ENCODE results near the gene OBP2B. TPM values are rescaled to one million over a fixed set of nuclear protein-coding genes. Genes with fewer than 3 reads are reported as not detected.

OBP2B gene
- polyA plus RNA-seq, 1 donor (not counting 4 experiments of a cell fraction or from before 2014, with no cell fraction given), result not detected

GRCh38 chr9:133165452-133165730 is 43.7 kb downstream of the OBP2B start:
- dilution Hi-C loops (cut with MboI; ENCODE audit: extremely low pct_ligation_motif_present, low sequenced_read_pairs), result no loop called here
- TF ChIP-seq EZH2 (IDR thresholded peaks at IDR 0.05; ENCODE audit: low read length), result no peak
- TF ChIP-seq, protein P1, sequence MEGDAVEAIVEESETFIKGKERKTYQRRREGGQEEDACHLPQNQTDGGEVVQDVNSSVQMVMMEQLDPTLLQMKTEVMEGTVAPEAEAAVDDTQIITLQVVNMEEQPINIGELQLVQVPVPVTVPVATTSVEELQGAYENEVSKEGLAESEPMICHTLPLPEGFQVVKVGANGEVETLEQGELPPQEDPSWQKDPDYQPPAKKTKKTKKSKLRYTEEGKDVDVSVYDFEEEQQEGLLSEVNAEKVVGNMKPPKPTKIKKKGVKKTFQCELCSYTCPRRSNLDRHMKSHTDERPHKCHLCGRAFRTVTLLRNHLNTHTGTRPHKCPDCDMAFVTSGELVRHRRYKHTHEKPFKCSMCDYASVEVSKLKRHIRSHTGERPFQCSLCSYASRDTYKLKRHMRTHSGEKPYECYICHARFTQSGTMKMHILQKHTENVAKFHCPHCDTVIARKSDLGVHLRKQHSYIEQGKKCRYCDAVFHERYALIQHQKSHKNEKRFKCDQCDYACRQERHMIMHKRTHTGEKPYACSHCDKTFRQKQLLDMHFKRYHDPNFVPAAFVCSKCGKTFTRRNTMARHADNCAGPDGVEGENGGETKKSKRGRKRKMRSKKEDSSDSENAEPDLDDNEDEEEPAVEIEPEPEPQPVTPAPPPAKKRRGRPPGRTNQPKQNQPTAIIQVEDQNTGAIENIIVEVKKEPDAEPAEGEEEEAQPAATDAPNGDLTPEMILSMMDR (optimal IDR thresholded peaks at IDR 0.05 in 1 of 3, IDR thresholded peaks at IDR 0.05 in 1 of 3, conservative IDR thresholded peaks at IDR 0.05 in 1 of 3; ENCODE audit: extremely low read depth in 1 of 3, insufficient read depth in 2 of 3, low read length in 3 of 3), result no peak

DNA sequence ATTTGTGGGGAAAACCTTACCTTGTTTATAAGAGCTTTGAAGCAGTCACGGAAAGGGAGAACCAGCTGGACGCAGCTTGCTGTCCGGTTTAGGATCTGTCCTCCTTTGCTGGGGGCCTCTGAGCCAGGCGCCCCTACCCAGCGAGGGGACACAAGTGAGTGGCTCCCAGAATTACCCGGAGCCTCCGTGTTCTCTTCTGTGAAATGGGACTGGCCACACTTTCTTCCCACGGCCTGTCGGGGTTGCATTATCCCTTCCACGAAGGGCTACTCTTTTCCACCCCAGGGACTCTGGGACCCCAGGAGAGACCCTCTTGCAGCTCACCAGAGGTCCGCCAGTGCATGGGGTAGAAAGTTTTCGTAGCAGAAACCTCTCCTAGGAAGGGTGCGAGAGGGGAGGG is 44.9 kb downstream of the OBP2B start:
- H2AFZ ChIP-seq (ENCODE audit: control insufficient read depth, low read length), result peak overlapping the region; percentile 37
- H3K9ac ChIP-seq (ENCODE audit: control insufficient read depth, extremely low read depth, insufficient read depth, low read length), result no peak overlapping the region
- dilution Hi-C loops (cut with MboI; ENCODE audit: extremely low pct_ligation_motif_present, low sequenced_read_pairs), result no loop called here
- no peaks in the 10 kb centered on the region for H3K79me2 ChIP-seq (ENCODE audit: control insufficient read depth, insufficient read depth, low read length)
- H3K4me3 ChIP-seq (ENCODE audit: control insufficient read depth in 2 of 3, extremely low read depth in 1 of 3, insufficient read depth in 2 of 3, low read depth in 1 of 3, low read length in 3 of 3), result peak overlapping the region in 2 of 3 experiments; percentile 47 to 64
- peaks cover 19% of the 10 kb centered on the region for H3K27me3 ChIP-seq (ENCODE audit: control insufficient read depth, extremely low read depth, insufficient read depth, low read length)
- TF ChIP-seq EZH2 (IDR thresholded peaks at IDR 0.05; ENCODE audit: low read length), result no peak
- DNase-seq (ENCODE audit: low read depth, low spot score) (no peak), FAIRE-seq (no peak)
- peak overlapping the region; percentile 76 for H3K4me2 ChIP-seq (ENCODE audit: control insufficient read depth, extremely low read depth, insufficient read depth, low read depth, low read length)
- no peaks in the 10 kb centered on the region for H3K36me3 ChIP-seq (ENCODE audit: control insufficient read depth in 2 of 2, extremely low read depth in 1 of 2, insufficient read depth in 2 of 2, low read length in 2 of 2)
- no peaks in the 10 kb centered on the region for H3K9me1 ChIP-seq (ENCODE audit: control insufficient read depth, extremely low read depth, insufficient read depth, low read length)
- H3K4me1 ChIP-seq (ENCODE audit: control insufficient read depth, extremely low read depth, insufficient read depth, low read length), result no peaks in the 10 kb centered on the region
- H3K27ac ChIP-seq (ENCODE audit: control insufficient read depth, insufficient read depth, low read length), result no peak overlapping the region
- no peaks in the 10 kb centered on the region for H4K20me1 ChIP-seq (ENCODE audit: control insufficient read depth, extremely low read depth, insufficient read depth, low read length)
- H3K9me3 ChIP-seq (ENCODE audit: control insufficient read depth, low read depth, low read length), result no peaks in the 10 kb centered on the region

More at GRCh38 chr9:133165452-133165730, 43.7 kb downstream of the OBP2B start:
- FAIRE-seq, result no peak
- no peak overlapping the region for H3K4me3 ChIP-seq (ENCODE audit: control insufficient read depth in 2 of 3, extremely low read depth in 1 of 3, insufficient read depth in 2 of 3, low read depth in 1 of 3, low read length in 3 of 3)
- DNase-seq (ENCODE audit: low read depth, low spot score), result no peak
- no peaks in the 10 kb centered on the region for H3K79me2 ChIP-seq (ENCODE audit: control insufficient read depth, insufficient read depth, low read length)
- H3K9me3 ChIP-seq (ENCODE audit: control insufficient read depth, low read depth, low read length), result no peaks in the 10 kb centered on the region
- peaks cover 24% of the 10 kb centered on the region for H3K27me3 ChIP-seq (ENCODE audit: control insufficient read depth, extremely low read depth, insufficient read depth, low read length)
- no peak overlapping the region for H3K9ac ChIP-seq (ENCODE audit: control insufficient read depth, extremely low read depth, insufficient read depth, low read length)
- H4K20me1 ChIP-seq (ENCODE audit: control insufficient read depth, extremely low read depth, insufficient read depth, low read length), result no peaks in the 10 kb centered on the region
- no peak overlapping the region for H3K4me2 ChIP-seq (ENCODE audit: control insufficient read depth, extremely low read depth, insufficient read depth, low read depth, low read length)
- H2AFZ ChIP-seq (ENCODE audit: control insufficient read depth, low read length), result no peak overlapping the region
- H3K4me1 ChIP-seq (ENCODE audit: control insufficient read depth, extremely low read depth, insufficient read depth, low read length), result no peaks in the 10 kb centered on the region
- no peaks in the 10 kb centered on the region for H3K9me1 ChIP-seq (ENCODE audit: control insufficient read depth, extremely low read depth, insufficient read depth, low read length)
- no peak overlapping the region for H3K27ac ChIP-seq (ENCODE audit: control insufficient read depth, insufficient read depth, low read length)
- H3K36me3 ChIP-seq (ENCODE audit: control insufficient read depth in 2 of 2, extremely low read depth in 1 of 2, insufficient read depth in 2 of 2, low read length in 2 of 2), result no peaks in the 10 kb centered on the region

- Histone ChIP-seq H3K9ac (ENCODE audit: control insufficient read depth, extremely low read depth, insufficient read depth, low read length) (peak within 1 kb of the TSS; percentile 28), H3K4me1 (ENCODE audit: control insufficient read depth, extremely low read depth, insufficient read depth, low read length) (no peaks in the 10 kb centered on the region), H3K27me3 (ENCODE audit: control insufficient read depth, extremely low read depth, insufficient read depth, low read length) (peaks cover 14% of the 10 kb centered on the region), H4K20me1 (ENCODE audit: control insufficient read depth, extremely low read depth, insufficient read depth, low read length) (no peaks in the 10 kb centered on the region), H3K27ac (ENCODE audit: control insufficient read depth, insufficient read depth, low read length) (no peak within 1 kb of the TSS), H3K4me3 (ENCODE audit: control insufficient read depth in 2 of 3, extremely low read depth in 1 of 3, insufficient read depth in 2 of 3, low read depth in 1 of 3, low read length in 3 of 3) (peak within 1 kb of the TSS; percentile 47 to 64 (median 59)), H3K36me3 (ENCODE audit: control insufficient read depth in 2 of 2, extremely low read depth in 1 of 2, insufficient read depth in 2 of 2, low read length in 2 of 2) (no peaks in the 10 kb centered on the region), H3K9me3 (ENCODE audit: control insufficient read depth, low read depth, low read length) (no peaks in the 10 kb centered on the region), H3K79me2 (ENCODE audit: control insufficient read depth, insufficient read depth, low read length) (no peaks in the 10 kb centered on the region), H3K9me1 (ENCODE audit: control insufficient read depth, extremely low read depth, insufficient read depth, low read length) (no peaks in the 10 kb centered on the region), H2AFZ (ENCODE audit: control insufficient read depth, low read length) (peak within 1 kb of the TSS; percentile 77), H3K4me2 (ENCODE audit: control insufficient read depth, extremely low read depth, insufficient read depth, low read depth, low read length) (peak within 1 kb of the TSS; percentile 76)
- dilution Hi-C loops (cut with MboI; ENCODE audit: extremely low pct_ligation_motif_present, low sequenced_read_pairs), result no loop called here
- TF ChIP-seq EZH2 (IDR thresholded peaks at IDR 0.05; ENCODE audit: low read length), result no peak
- TF ChIP-seq, protein P1 (optimal IDR thresholded peaks at IDR 0.05 in 1 of 3, IDR thresholded peaks at IDR 0.05 in 1 of 3, conservative IDR thresholded peaks at IDR 0.05 in 1 of 3; ENCODE audit: extremely low read depth in 1 of 3, insufficient read depth in 2 of 3, low read length in 3 of 3), result no peak
- FAIRE-seq (no peak), DNase-seq (ENCODE audit: low read depth, low spot score) (no peak)
These were observed 45.4 kb downstream of the OBP2B start, which contains the start of gene GBGT1 for GRCh38 chr9:133163504-133164172. Gene GBGT1, minus strand, starts transcription at chr9:133163914. Its CDS starts 1,502 bp downstream, at chr9:133162412.
